Mesothelial cell of epicardium (in vitro differentiated cells): ENCODE results near the gene TBCEL. TPM values are rescaled to one million over a fixed set of nuclear protein-coding genes. Genes with fewer than 3 reads are reported as not detected.

Experiments used
- DNase-seq, 2 experiments: peaks; one replicate each; pipeline ENCODE4 v3.0.0; 2021; ENCODE audit warnings: low spot score in 2 of 2; ENCODE audit not compliant: unreplicated experiment in 2 of 2
- H3K27ac Mint-ChIP-seq: 2 replicates; pipeline ENCODE4 v1.8.0; 2021; ENCODE audit warnings: mixed read lengths
- H3K27me3 Mint-ChIP-seq: 2 replicates; pipeline ENCODE4 v1.8.0; 2021; ENCODE audit warnings: low read depth, mixed read lengths
- H3K36me3 Mint-ChIP-seq: 2 replicates; pipeline ENCODE4 v1.8.0; 2021; ENCODE audit warnings: mixed read lengths
- H3K4me1 Mint-ChIP-seq: 2 replicates; pipeline ENCODE4 v1.8.0; 2021; ENCODE audit warnings: mixed read lengths
- H3K4me3 Mint-ChIP-seq: 2 replicates; pipeline ENCODE4 v1.8.0; 2021; ENCODE audit warnings: mild to moderate bottlenecking, moderate library complexity, mixed read lengths
- H3K9me3 Mint-ChIP-seq: 2 replicates; pipeline ENCODE4 v1.8.0; 2021; ENCODE audit warnings: mixed read lengths
- CTCF ChIP-seq: fragments of 200-600 bp; sonication (generic); IDR thresholded peaks from one replicate; pipeline ENCODE4 v1.5.0; 2021; ENCODE audit warnings: antibody characterized with exemption; ENCODE audit not compliant: unreplicated experiment
- total RNA-seq: library from RNA; stranded (reverse); gene quantifications from 3 replicates; pipeline ENCODE4 v1.2.1, GENCODE V29; 2021

Gene TBCEL
- total RNA-seq, 1 donor from 2014 or later: 32.3 TPM

DNA sequence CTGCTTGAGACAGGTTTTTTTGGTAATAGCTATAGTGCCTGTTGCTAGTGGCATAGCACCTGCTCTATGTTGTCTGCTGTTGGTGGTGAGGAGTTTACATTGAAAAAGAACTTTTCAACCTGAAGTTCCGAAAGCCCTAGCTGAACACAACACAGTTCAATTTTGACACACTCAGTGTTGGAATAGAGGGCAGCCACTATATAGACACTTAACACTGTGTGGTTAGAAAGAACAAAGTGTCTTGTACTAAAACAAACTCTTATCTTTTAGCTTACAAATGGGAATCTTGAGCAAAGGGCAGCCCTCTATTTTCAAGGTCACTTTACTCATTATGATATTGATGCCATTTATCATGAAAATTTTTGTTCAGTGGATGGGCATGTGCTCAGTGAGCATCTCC lies 18.4 kb downstream of the TBCEL start:
- Mint-ChIP-seq H3K4me3 (no peak overlapping the region), H3K4me1 (peaks cover 12% of the 10 kb centered on the region), H3K9me3 (no peaks in the 10 kb centered on the region), H3K36me3 (peaks cover 13% of the 10 kb centered on the region), H3K27me3 (no peaks in the 10 kb centered on the region), H3K27ac (no peak overlapping the region)
- TF ChIP-seq CTCF: no peak
- no peak for DNase-seq

GRCh38 chr11:121047926-121048325 lies 24.0 kb downstream of the TBCEL start:
- TF ChIP-seq CTCF: no peak
- Mint-ChIP-seq H3K4me3 (no peak overlapping the region), H3K4me1 (no peaks in the 10 kb centered on the region), H3K27ac (no peak overlapping the region), H3K27me3 (no peaks in the 10 kb centered on the region), H3K36me3 (peaks cover 30% of the 10 kb centered on the region), H3K9me3 (no peaks in the 10 kb centered on the region)
- DNase-seq: no peak

DNA sequence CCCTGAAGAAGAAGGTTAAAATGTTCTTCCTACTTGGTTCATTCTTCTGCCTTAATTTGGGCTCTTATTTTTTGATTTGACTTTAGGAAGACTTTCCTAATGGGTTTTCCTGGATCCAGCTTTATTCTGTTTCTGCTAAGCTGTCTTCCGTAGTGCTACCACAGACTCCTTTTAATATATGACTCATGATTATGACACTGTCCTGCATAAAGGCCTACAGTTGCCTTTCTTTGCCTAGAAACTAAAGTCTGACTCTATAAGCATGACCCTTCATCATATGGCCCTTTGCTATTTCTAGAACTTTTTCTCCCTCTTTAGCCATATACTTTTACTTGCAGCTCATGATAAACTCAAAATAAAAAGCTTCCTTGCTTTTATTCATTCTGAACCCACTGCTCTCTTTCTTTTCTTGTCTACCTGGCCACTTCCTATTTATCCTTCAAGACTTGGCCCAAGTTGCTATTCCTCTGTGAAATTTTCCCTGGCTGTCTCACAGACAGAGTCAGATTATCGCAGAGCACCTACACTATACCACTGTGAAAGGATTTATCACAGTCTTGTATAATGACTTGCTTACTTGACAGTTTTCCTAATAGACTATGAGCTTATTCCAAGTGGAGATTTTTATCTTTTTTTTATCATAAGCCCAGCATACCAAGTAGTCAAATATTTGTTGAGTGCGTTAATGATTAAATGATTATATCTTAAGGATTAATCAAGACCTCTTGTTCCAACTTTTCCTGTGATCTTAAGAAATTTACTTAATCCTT lies 24.7 kb downstream of the TBCEL start:
- Mint-ChIP-seq H3K27ac (no peak overlapping the region), H3K27me3 (no peaks in the 10 kb centered on the region), H3K4me1 (no peaks in the 10 kb centered on the region), H3K9me3 (no peaks in the 10 kb centered on the region), H3K36me3 (peaks cover 36% of the 10 kb centered on the region), H3K4me3 (no peak overlapping the region)
- TF ChIP-seq CTCF: no peak
- DNase-seq: no peak

DNA sequence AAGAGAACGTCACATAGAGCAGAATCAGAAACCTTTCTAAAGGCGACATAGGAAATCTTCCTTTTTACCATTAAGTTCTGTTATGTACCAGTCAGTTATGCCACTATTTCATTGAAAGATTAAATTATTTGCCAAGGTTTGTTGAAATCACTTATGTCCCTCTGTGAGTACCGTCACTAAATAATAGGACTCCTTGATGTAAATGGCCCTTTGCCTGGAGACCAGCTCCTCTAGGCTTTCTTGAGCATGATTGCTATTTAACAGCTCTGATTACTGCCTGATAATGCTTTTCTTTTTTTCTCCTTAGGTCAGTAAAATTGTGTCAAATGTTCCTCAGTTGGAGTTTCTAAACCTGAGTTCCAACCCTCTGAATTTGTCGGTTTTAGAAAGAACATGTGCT lies 29.3 kb downstream of the TBCEL start:
- no peak for DNase-seq
- H3K27ac Mint-ChIP-seq: no peak overlapping the region
- no peaks in the 10 kb centered on the region for H3K4me1 Mint-ChIP-seq
- no peak for TF ChIP-seq CTCF
- H3K27me3 Mint-ChIP-seq: no peaks in the 10 kb centered on the region
- no peaks in the 10 kb centered on the region for H3K9me3 Mint-ChIP-seq
- H3K4me3 Mint-ChIP-seq: no peak overlapping the region
- H3K36me3 Mint-ChIP-seq: peaks cover 44% of the 10 kb centered on the region

- no peak for TF ChIP-seq CTCF
- DNase-seq: no peak
- no peak overlapping the region for H3K27ac Mint-ChIP-seq
- no peak overlapping the region for H3K4me3 Mint-ChIP-seq
- H3K27me3 Mint-ChIP-seq: no peaks in the 10 kb centered on the region
- no peaks in the 10 kb centered on the region for H3K4me1 Mint-ChIP-seq
- peaks cover 38% of the 10 kb centered on the region for H3K36me3 Mint-ChIP-seq
- H3K9me3 Mint-ChIP-seq: no peaks in the 10 kb centered on the region
Observed at GRCh38 chr11:121054266-121054665, 30.4 kb downstream of the TBCEL start.
